ENCODE data around the gene RLN3.

The RLN3 gene

GRCh38 chr19:13981467-13981866 is 46.5 kb upstream of the RLN3 start:
- in situ Hi-C loops (cut with MboI; ENCODE audit: low sequenced_read_pairs, unreplicated experiment), result no loop called here
- no peak for DNase-seq (ENCODE audit: low spot score)
- no peak for TF ChIP-seq CTCF (IDR thresholded peaks at IDR 0.05; ENCODE audit: borderline replicate concordance, control extremely low read depth, extremely low read depth, insufficient read depth, missing control alignments)

GRCh38 chr19:13981988-13982501 is 45.9 kb upstream of the RLN3 start:
- no peak for DNase-seq (ENCODE audit: low spot score)
- no peak for TF ChIP-seq CTCF (IDR thresholded peaks at IDR 0.05; ENCODE audit: borderline replicate concordance, control extremely low read depth, extremely low read depth, insufficient read depth, missing control alignments)
- in situ Hi-C loops (cut with MboI; ENCODE audit: low sequenced_read_pairs, unreplicated experiment), result no loop called here

GRCh38 chr19:13982773-13983172 is 45.2 kb upstream of the RLN3 start:
- in situ Hi-C loops (cut with MboI; ENCODE audit: low sequenced_read_pairs, unreplicated experiment), result no loop called here
- no peak for DNase-seq (ENCODE audit: low spot score)
- TF ChIP-seq CTCF (IDR thresholded peaks at IDR 0.05; ENCODE audit: borderline replicate concordance, control extremely low read depth, extremely low read depth, insufficient read depth, missing control alignments), result no peak

DNA sequence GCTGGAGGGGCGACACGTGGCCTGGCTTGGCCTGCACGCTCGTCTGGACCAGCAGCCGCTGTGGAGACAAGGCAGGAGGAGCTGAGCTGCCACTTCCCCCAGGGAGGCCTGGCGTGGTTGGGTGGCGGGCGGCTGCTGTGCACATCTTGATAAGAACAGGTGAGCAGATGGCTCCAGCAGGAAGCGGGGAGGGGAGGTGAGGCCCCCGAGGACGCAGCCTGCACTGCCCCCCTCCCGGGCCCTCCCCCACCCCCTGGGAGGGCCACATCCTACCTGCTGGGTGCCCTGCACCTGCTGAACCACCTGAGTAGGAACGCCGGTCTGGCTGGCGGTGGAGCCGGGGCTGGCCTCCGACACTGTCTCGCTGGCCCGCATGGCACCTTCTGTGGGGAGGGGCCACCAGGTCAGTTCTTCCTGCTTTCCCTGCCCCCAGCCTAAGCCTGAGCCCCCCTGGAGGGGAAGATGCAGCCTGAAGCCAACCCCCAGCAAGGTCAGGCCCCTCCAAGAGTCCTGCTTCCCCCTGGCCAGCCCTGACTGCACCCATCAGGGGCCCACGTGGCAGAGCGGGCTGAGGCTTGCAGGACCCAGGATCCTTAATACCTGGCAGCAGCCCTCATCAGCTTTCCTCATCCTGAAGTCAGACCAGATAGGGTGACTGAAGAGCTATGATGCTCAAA is 44.6 kb upstream of the RLN3 start:
- DNase-seq (ENCODE audit: low spot score), result no peak
- no peak for TF ChIP-seq CTCF (IDR thresholded peaks at IDR 0.05; ENCODE audit: borderline replicate concordance, control extremely low read depth, extremely low read depth, insufficient read depth, missing control alignments)

GRCh38 chr19:13984186-13984585 is 43.8 kb upstream of the RLN3 start:
- DNase-seq (ENCODE audit: low spot score), result no peak
- in situ Hi-C loops (cut with MboI; ENCODE audit: low sequenced_read_pairs, unreplicated experiment), result no loop called here
- TF ChIP-seq CTCF (IDR thresholded peaks at IDR 0.05; ENCODE audit: borderline replicate concordance, control extremely low read depth, extremely low read depth, insufficient read depth, missing control alignments), result no peak

More for the DNA sequence above, 44.6 kb upstream of the RLN3 start:
- in situ Hi-C loops (cut with MboI; ENCODE audit: low sequenced_read_pairs, unreplicated experiment), result no loop called here

DNA sequence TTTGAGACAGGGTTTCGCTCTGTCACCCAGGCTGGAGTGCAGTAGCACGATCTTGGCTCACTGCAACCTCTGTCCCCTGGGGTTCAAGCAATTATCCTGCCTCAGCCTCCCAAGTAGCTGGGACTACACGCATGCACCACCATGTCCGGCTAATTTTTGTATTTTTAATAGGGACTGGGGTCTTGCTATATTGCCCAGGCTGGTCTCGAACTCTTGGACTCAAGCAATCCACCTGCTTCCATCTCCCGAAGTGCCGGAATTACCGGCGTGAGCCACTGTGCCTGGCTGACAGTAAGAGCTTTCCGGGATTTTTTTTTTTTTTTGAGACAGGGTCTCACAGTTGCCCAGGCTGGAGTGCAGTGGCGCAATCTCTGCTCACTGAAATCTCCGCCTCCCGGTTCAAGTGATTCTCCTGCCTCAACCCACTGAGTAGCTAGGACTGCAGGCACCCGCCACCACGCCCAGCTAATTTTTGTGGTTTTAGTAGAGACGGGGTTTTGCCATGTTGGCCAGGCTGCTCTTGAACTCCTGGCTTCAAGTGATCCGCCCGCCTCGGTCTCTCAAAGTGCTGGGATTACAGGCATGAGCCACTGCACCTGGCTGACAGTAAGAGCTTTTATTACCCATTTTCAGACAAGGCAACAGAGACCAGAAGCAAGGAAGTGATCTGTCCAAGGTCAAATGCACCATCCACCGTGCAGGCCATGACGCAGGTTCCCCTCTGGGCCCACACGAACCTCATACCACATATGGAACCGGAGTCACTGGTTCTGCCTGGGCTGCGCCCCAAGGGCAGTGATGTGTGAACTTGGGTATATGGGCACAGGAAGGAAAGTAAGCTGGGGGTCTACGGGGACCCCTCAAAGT is 42.8 kb upstream of the RLN3 start:
- TF ChIP-seq CTCF (IDR thresholded peaks at IDR 0.05; ENCODE audit: borderline replicate concordance, control extremely low read depth, extremely low read depth, insufficient read depth, missing control alignments), result no peak
- no peak for DNase-seq (ENCODE audit: low spot score)
- in situ Hi-C loops (cut with MboI; ENCODE audit: low sequenced_read_pairs, unreplicated experiment), result no loop called here

All from GM13976 (cell line).